ENCODE data around the gene TBL1X.

DNA sequence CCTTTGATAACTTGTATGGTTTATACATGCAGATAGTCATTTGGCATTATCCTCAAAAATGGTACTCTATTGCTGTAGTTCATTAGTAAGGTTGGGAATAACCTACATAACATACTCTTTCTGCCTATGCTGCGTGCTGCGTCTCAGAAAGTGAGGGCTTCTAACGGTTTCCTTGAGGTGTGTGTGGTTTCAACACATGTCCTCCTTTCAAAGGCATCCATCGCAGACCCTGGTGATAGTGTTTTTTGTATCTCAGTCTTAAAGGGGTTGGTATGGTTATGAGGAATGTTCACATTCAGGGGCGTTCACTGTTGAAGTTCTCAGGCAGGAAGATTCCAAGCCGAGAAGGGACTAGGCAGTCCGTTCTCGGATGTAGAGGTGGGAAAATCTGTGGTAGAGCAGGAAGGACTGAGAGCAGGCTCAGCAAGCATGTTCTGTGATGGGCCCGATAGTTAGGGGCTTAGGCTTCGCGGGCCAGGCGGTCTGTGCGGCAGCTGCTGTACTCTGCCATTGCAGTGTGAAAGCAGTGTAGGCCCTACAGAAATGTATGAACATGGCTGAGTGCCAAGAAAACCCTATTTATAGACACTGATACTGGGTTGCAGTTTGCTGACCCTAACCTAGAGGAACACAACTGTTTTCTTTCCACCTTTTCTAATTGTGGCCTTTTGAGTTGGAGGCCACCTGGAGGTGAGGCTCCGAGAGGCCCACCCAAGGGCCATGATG lies 177.6 kb downstream of the TBL1X start:
- TF ChIP-seq, protein P1, sequence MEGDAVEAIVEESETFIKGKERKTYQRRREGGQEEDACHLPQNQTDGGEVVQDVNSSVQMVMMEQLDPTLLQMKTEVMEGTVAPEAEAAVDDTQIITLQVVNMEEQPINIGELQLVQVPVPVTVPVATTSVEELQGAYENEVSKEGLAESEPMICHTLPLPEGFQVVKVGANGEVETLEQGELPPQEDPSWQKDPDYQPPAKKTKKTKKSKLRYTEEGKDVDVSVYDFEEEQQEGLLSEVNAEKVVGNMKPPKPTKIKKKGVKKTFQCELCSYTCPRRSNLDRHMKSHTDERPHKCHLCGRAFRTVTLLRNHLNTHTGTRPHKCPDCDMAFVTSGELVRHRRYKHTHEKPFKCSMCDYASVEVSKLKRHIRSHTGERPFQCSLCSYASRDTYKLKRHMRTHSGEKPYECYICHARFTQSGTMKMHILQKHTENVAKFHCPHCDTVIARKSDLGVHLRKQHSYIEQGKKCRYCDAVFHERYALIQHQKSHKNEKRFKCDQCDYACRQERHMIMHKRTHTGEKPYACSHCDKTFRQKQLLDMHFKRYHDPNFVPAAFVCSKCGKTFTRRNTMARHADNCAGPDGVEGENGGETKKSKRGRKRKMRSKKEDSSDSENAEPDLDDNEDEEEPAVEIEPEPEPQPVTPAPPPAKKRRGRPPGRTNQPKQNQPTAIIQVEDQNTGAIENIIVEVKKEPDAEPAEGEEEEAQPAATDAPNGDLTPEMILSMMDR (IDR thresholded peaks at IDR 0.05; ENCODE audit: insufficient read depth, low read depth, low read length): no peak
- no peak for TF ChIP-seq EZH2 (IDR thresholded peaks at IDR 0.05; ENCODE audit: insufficient read depth, low read length)

Measured in astrocyte (in vitro differentiated cells and primary cell).